ENCODE results near the gene OR2AT4.

The OR2AT4 gene

GRCh38 chr11:75031771-75032549, 64.7 kb downstream of the OR2AT4 start:
- H3K9ac ChIP-seq (ENCODE audit: low read length), result no peak overlapping the region

More at GRCh38 chr11:75031771-75032549, 64.7 kb downstream of the OR2AT4 start:
- H3K4me3 ChIP-seq (ENCODE audit: low read length), result no peak overlapping the region
- no peaks in the 10 kb centered on the region for H3K36me3 ChIP-seq (ENCODE audit: control insufficient read depth, insufficient read depth, low read length)
- no peaks in the 10 kb centered on the region for H3K27me3 ChIP-seq (ENCODE audit: control insufficient read depth, insufficient read depth, low read length)
- H3K4me1 ChIP-seq (ENCODE audit: control insufficient read depth, insufficient read depth, low read length), result no peaks in the 10 kb centered on the region
- no peak overlapping the region for H3K27ac ChIP-seq (ENCODE audit: low read depth, low read length)

Data from rectal smooth muscle tissue (tissue), 1 donor.